GM18505 (cell line): ENCODE measurements around the gene ARMCX6.

Experiments
- ATAC-seq: cut with Tn5 transposase; IDR thresholded peaks from one replicate; pipeline ENCODE4 v1.9.1; 2021; ENCODE audit not compliant: unreplicated experiment
- POLR2A ChIP-seq: IDR thresholded peaks from 4 replicates; pipeline ENCODE4 v1.6.1; 2011; ENCODE audit warnings: borderline replicate concordance; ENCODE audit not compliant: insufficient read depth, insufficient read length; ENCODE audit errors: extremely low read depth

The ARMCX6 gene

GRCh38 chrX:101595739-101596419 lies 21.9 kb downstream of the ARMCX6 start:
- TF ChIP-seq POLR2A, result no peak
- ATAC-seq, result peak; percentile 94
